OCI-LY1 (cell line): ENCODE measurements around the gene LRRC2.

Experiments used
- CTCF ChIP-seq: fragments of 200-600 bp; sonication (generic), shearing (Covaris generic); IDR thresholded peaks from 2 replicates; pipeline ENCODE4 v1.5.1; 2017; ENCODE audit warnings: mild to moderate bottlenecking, antibody characterized with exemption, low read length, moderate library complexity, mixed read lengths
- EZH2 ChIP-seq: fragments of 200-600 bp; sonication (generic), shearing (Covaris generic); IDR thresholded peaks from 2 replicates; pipeline ENCODE4 v1.8.0; 2017; ENCODE audit warnings: borderline replicate concordance, mixed run types, mild to moderate bottlenecking, antibody characterized with exemption, low read length, moderate library complexity, mixed read lengths

- no peak for TF ChIP-seq EZH2
- no peak for TF ChIP-seq CTCF
Observed at GRCh38 chr3:46580675-46581074, 14.6 kb upstream of the LRRC2 start.
